ENCODE measurements around the gene KLC1.

GRCh38 chr14:103716091-103716801, 87.2 kb downstream of the KLC1 start:
- TF ChIP-seq MAX (IDR thresholded peaks at IDR 0.05): no peak
- no peak for TF ChIP-seq POLR2A (IDR thresholded peaks at IDR 0.05; ENCODE audit: low read length)

All from A549 (cell line).